ENCODE data around the gene RAB20. TPM values are rescaled to one million over a fixed set of nuclear protein-coding genes. Genes with fewer than 3 reads are reported as not detected.

Gene RAB20
- total and polyA plus RNA-seq, 4 donors, result 35.8 to 118 (median 45.4) TPM

DNA sequence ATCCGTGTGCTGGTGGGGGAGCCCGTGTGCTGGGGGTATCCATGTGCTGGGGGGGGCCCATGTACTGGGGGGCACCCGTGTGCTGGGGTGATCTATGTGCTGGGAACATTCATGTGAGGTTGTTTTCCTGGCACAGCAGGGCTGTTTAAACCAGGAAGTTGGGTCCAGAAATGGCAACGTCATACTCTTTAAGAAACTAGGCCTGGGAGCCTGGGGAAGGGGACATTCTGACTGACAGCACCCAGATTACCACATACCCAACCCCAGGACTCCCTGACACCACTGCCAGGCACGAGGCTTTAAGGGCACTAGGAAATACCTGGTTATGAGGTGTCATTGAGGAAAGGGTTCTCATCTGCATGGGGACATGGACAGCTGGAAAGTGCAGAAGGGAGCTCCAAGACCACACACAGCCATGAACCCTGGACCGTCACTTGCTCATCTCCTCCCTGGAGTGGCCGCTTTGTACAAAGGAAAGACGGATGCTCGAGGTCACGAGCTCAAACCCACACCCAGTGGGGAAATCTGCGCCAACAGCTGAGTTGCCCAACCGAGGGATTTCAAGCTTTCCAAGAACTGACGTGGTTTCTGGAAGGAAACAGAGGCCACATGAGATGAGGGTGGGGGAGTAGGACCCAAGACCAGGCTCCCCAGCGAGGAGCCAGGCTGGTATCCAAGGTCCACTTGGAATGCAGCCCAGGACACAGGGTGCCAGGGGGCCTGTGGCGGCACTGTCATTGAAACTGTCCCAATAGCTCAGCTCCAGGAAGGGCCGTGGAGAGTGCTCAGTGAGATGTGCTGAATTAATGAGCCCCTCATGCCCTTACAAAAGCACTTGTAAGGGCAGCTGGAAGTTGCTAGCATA lies 40.9 kb downstream of the RAB20 start:
- TF ChIP-seq, protein P1, sequence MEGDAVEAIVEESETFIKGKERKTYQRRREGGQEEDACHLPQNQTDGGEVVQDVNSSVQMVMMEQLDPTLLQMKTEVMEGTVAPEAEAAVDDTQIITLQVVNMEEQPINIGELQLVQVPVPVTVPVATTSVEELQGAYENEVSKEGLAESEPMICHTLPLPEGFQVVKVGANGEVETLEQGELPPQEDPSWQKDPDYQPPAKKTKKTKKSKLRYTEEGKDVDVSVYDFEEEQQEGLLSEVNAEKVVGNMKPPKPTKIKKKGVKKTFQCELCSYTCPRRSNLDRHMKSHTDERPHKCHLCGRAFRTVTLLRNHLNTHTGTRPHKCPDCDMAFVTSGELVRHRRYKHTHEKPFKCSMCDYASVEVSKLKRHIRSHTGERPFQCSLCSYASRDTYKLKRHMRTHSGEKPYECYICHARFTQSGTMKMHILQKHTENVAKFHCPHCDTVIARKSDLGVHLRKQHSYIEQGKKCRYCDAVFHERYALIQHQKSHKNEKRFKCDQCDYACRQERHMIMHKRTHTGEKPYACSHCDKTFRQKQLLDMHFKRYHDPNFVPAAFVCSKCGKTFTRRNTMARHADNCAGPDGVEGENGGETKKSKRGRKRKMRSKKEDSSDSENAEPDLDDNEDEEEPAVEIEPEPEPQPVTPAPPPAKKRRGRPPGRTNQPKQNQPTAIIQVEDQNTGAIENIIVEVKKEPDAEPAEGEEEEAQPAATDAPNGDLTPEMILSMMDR (IDR thresholded peaks at IDR 0.05; ENCODE audit: control extremely low read depth, extremely low read depth), result no peak
- DNase-seq (peak; percentile 39 to 65 (median 59)), ATAC-seq (ENCODE audit: insufficient read depth, low FRiP score) (peak; percentile 51)
- peak overlapping the region; percentile 55 to 84 for H3K27ac ChIP-seq (ENCODE audit: low read depth in 1 of 2, low read length in 1 of 2)
- H3K9me3 ChIP-seq (ENCODE audit: control insufficient read depth in 4 of 4, insufficient read depth in 3 of 4, low read length in 3 of 4), result no peaks in the 10 kb centered on the region
- H3K4me3 ChIP-seq, result no peak overlapping the region
- 25 to 37% methylated on average over 16 of the region's 16 CpGs for WGBS, 2 donors
- H3K9ac ChIP-seq (ENCODE audit: insufficient read depth in 1 of 2, low read length in 2 of 2), result no peak overlapping the region
- H3K36me3 ChIP-seq (ENCODE audit: control insufficient read depth in 4 of 4, insufficient read depth in 4 of 4, low read length in 4 of 4), result peaks cover 0 to 14% (median 6%) of the 10 kb centered on the region in 4 donors
- no peaks in the 10 kb centered on the region for H3K27me3 ChIP-seq (ENCODE audit: control insufficient read depth in 3 of 3, insufficient read depth in 3 of 3, low read length in 2 of 3)
- peaks cover 0 to 38% (median 8%) of the 10 kb centered on the region in 5 donors for H3K4me1 ChIP-seq (ENCODE audit: control insufficient read depth in 5 of 5, insufficient read depth in 5 of 5, low read length in 5 of 5)

DNA sequence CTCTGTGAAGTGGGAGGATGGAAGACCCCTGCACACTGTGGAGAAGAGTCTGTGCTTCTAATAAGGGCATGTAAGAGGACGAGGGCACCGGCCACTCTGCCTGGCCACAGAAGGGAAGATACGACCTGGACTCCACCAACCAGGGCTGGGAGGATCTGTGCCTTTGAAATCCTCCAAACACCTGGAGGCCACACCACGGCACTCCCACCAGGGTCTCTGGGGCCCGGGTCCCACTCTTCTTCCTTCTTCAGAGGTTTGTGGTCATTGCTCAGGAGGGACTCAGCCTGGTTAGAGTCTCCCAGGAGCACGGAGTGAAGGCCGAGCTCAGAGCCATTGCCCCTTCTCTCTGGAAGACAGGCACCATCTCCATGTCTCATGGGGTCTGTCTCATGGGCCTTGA lies 42.0 kb downstream of the RAB20 start:
- H3K4me1 ChIP-seq (ENCODE audit: control insufficient read depth in 5 of 5, insufficient read depth in 5 of 5, low read length in 5 of 5), result peaks cover 0 to 31% (median 6%) of the 10 kb centered on the region in 5 donors
- 72 to 91% methylated on average over 7 of the region's 7 CpGs for WGBS, 2 donors
- H3K9me3 ChIP-seq (ENCODE audit: control insufficient read depth in 4 of 4, insufficient read depth in 3 of 4, low read length in 3 of 4), result no peaks in the 10 kb centered on the region
- H3K9ac ChIP-seq (ENCODE audit: insufficient read depth in 1 of 2, low read length in 2 of 2), result no peak overlapping the region
- no peak for DNase-seq
- peak overlapping the region in 1 of 2 donors; percentile 84 for H3K27ac ChIP-seq (ENCODE audit: low read depth in 1 of 2, low read length in 1 of 2)
- H3K27me3 ChIP-seq (ENCODE audit: control insufficient read depth in 3 of 3, insufficient read depth in 3 of 3, low read length in 2 of 3), result no peaks in the 10 kb centered on the region
- H3K36me3 ChIP-seq (ENCODE audit: control insufficient read depth in 4 of 4, insufficient read depth in 4 of 4, low read length in 4 of 4), result peaks cover 0 to 18% (median 8%) of the 10 kb centered on the region in 4 donors
- TF ChIP-seq, protein P1 (IDR thresholded peaks at IDR 0.05; ENCODE audit: control extremely low read depth, extremely low read depth), result no peak
- no peak for ATAC-seq (ENCODE audit: insufficient read depth, low FRiP score)
- H3K4me3 ChIP-seq, result no peak overlapping the region

DNA sequence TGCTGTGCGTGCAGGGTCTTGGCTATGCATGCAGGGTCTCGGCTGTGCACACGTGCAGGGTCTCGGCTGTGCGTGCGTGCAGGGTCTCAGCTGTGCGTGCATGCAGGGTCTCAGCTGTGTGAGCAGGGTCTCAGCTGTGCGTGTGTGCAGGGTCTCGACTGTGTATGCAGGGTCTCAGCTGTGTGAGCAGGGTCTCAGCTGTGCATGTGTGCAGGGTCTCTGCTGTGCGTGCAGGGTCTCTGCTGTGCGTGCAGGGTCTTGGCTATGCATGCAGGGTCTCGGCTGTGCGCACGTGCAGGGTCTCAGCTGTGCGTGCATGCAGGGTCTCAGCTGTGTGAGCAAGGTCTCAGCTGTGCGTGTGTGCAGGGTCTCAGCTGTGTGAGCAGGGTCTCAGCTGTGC lies 42.5 kb downstream of the RAB20 start:
- H3K4me3 ChIP-seq, result no peak overlapping the region

More for the DNA sequence above, 42.5 kb downstream of the RAB20 start:
- peaks cover 0 to 20% (median 12%) of the 10 kb centered on the region in 4 donors for H3K36me3 ChIP-seq (ENCODE audit: control insufficient read depth in 4 of 4, insufficient read depth in 4 of 4, low read length in 4 of 4)
- H3K9ac ChIP-seq (ENCODE audit: insufficient read depth in 1 of 2, low read length in 2 of 2), result no peak overlapping the region
- no peak for ATAC-seq (ENCODE audit: insufficient read depth, low FRiP score)
- TF ChIP-seq, protein P1 (IDR thresholded peaks at IDR 0.05; ENCODE audit: control extremely low read depth, extremely low read depth), result no peak
- no peaks in the 10 kb centered on the region for H3K27me3 ChIP-seq (ENCODE audit: control insufficient read depth in 3 of 3, insufficient read depth in 3 of 3, low read length in 2 of 3)
- peaks cover 0 to 27% (median 4%) of the 10 kb centered on the region in 5 donors for H3K4me1 ChIP-seq (ENCODE audit: control insufficient read depth in 5 of 5, insufficient read depth in 5 of 5, low read length in 5 of 5)
- WGBS, 2 donors, result 96 to 97% methylated on average over 16 of the region's 16 CpGs
- no peak for DNase-seq
- no peak overlapping the region for H3K27ac ChIP-seq (ENCODE audit: low read depth in 1 of 2, low read length in 1 of 2)
- H3K9me3 ChIP-seq (ENCODE audit: control insufficient read depth in 4 of 4, insufficient read depth in 3 of 4, low read length in 3 of 4), result no peaks in the 10 kb centered on the region

All from lung (tissue), 12 donors.